Type B pancreatic cell (in vitro differentiated cells): ENCODE results near the gene COLGALT1. TPM values are rescaled to one million over a fixed set of nuclear protein-coding genes. Genes with fewer than 3 reads are reported as not detected.

ENCODE experiments used
- DNase-seq: peaks from one replicate; pipeline ENCODE4 v3.0.0; 2021; ENCODE audit warnings: mixed read lengths; ENCODE audit not compliant: unreplicated experiment; ENCODE audit errors: extremely low spot score
- H3K27ac Mint-ChIP-seq: 2 replicates; pipeline ENCODE4 v1.8.0; 2021; ENCODE audit warnings: mild to moderate bottlenecking, mixed read lengths
- H3K27me3 Mint-ChIP-seq: 2 replicates; pipeline ENCODE4 v1.8.0; 2021; ENCODE audit warnings: mixed read lengths
- H3K36me3 Mint-ChIP-seq: 2 replicates; pipeline ENCODE4 v1.8.0; 2021; ENCODE audit warnings: mixed read lengths
- H3K4me1 Mint-ChIP-seq: one replicate; pipeline ENCODE4 v1.8.0; 2021; ENCODE audit warnings: mixed read lengths; ENCODE audit not compliant: unreplicated experiment
- H3K4me3 Mint-ChIP-seq: 2 replicates; pipeline ENCODE4 v1.8.0; 2021; ENCODE audit warnings: mild to moderate bottlenecking, mixed read lengths
- H3K9me3 Mint-ChIP-seq: 2 replicates; pipeline ENCODE4 v1.8.0; 2021; ENCODE audit warnings: mixed read lengths
- total RNA-seq: library from RNA; stranded (reverse); gene quantifications from 2 replicates; pipeline ENCODE4 v1.2.1, GENCODE V29; 2021; ENCODE audit warnings: low replicate concordance
- TF ChIP-seq, protein P1 (sequence below): fragments of 200-600 bp; sonication (generic); conservative IDR thresholded peaks from 2 replicates; pipeline ENCODE4 v1.5.0; 2021; ENCODE audit warnings: antibody characterized with exemption, mild to moderate bottlenecking

Gene COLGALT1
- total RNA-seq, 1 donor from 2014 or later: 73.7 TPM

DNA sequence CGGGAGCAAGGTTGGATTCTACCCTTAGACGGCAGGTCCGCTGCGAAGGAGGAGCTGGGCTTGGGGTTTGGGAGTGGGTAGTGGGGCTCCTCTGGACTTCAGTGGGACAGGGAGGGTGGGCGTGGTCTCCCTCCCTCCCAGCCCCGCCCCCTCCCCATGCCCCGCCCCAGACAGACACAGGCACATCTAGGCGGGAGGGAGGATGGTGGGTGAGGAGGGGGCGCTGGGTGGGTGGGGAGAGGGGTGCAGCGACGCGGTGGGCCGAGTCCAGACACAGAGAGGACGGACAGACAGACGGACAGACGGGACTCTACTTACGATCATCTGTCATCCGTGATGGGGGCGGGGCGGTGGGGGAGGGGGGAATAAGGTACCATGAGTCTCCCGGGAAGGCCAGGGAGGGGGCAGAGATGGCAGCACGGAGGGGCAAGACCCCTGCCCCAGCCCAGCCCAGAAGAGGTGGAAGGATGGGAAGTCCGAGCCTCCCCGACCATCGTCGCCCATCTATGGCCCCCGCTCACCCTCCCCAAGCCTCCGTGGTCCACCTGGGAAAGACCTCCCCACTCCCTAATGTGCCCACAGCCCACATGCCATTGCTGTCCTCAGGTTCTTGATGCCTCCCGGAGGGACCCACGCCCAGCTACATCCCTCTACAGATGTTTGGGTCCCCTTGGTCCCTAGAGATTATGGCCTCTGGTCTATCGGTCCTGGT lies 67.9 kb downstream of the COLGALT1 start:
- Mint-ChIP-seq H3K4me1 (no peaks in the 10 kb centered on the region), H3K27me3 (no peaks in the 10 kb centered on the region), H3K36me3 (no peaks in the 10 kb centered on the region), H3K9me3 (no peaks in the 10 kb centered on the region), H3K4me3 (no peak overlapping the region), H3K27ac (no peak overlapping the region)
- TF ChIP-seq, protein P1, sequence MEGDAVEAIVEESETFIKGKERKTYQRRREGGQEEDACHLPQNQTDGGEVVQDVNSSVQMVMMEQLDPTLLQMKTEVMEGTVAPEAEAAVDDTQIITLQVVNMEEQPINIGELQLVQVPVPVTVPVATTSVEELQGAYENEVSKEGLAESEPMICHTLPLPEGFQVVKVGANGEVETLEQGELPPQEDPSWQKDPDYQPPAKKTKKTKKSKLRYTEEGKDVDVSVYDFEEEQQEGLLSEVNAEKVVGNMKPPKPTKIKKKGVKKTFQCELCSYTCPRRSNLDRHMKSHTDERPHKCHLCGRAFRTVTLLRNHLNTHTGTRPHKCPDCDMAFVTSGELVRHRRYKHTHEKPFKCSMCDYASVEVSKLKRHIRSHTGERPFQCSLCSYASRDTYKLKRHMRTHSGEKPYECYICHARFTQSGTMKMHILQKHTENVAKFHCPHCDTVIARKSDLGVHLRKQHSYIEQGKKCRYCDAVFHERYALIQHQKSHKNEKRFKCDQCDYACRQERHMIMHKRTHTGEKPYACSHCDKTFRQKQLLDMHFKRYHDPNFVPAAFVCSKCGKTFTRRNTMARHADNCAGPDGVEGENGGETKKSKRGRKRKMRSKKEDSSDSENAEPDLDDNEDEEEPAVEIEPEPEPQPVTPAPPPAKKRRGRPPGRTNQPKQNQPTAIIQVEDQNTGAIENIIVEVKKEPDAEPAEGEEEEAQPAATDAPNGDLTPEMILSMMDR: no peak
- no peak for DNase-seq

- no peak overlapping the region for H3K4me3 Mint-ChIP-seq
- H3K9me3 Mint-ChIP-seq: no peaks in the 10 kb centered on the region
- TF ChIP-seq, protein P1: no peak
- DNase-seq: no peak
- H3K36me3 Mint-ChIP-seq: no peaks in the 10 kb centered on the region
- H3K27me3 Mint-ChIP-seq: no peaks in the 10 kb centered on the region
- no peak overlapping the region for H3K27ac Mint-ChIP-seq
- no peaks in the 10 kb centered on the region for H3K4me1 Mint-ChIP-seq
Measured at GRCh38 chr19:17624314-17624991, 69.0 kb downstream of the COLGALT1 start.

DNA sequence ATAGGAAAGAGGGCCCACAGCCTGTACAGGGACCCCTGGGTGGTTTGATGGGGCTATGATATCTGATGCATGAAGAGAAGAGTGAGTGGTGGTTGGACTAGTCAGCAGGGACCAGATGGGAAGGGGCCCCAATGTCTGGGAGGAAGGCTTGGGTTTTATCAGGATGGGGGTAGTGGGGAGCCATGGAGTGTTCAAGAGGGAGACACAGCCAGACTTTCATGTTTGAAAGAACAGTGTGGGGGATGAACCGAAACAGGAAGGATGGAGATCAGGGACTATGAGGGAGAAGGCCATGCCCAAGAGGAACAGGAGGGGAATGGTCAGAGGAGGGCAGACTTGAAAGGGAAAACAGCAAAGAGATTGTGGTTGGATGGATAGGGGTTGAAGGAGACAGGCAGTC lies 69.6 kb downstream of the COLGALT1 start:
- no peak overlapping the region for H3K27ac Mint-ChIP-seq
- no peaks in the 10 kb centered on the region for H3K4me1 Mint-ChIP-seq
- no peak for DNase-seq
- H3K9me3 Mint-ChIP-seq: no peaks in the 10 kb centered on the region
- TF ChIP-seq, protein P1: no peak
- H3K36me3 Mint-ChIP-seq: no peaks in the 10 kb centered on the region
- no peak overlapping the region for H3K4me3 Mint-ChIP-seq
- no peaks in the 10 kb centered on the region for H3K27me3 Mint-ChIP-seq

DNA sequence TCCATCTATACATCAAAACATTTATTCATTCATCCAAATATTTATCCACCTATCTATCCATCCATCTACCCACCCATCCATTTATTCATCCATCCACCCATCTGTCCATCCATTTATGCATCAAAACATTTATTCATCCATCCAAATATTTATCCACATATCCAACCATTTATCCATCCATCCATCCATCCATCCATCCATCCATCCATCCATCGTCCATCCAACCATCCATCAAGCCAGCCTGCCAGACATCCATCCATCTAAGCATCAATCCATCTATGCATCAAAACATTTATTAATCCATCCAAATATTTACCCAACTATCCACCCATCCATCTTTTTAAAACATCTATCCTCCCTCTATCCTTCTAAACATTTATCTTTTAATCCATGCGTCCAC lies 70.5 kb downstream of the COLGALT1 start:
- no peaks in the 10 kb centered on the region for H3K4me1 Mint-ChIP-seq
- no peaks in the 10 kb centered on the region for H3K9me3 Mint-ChIP-seq
- TF ChIP-seq, protein P1: no peak
- no peaks in the 10 kb centered on the region for H3K36me3 Mint-ChIP-seq
- no peak overlapping the region for H3K27ac Mint-ChIP-seq
- no peak overlapping the region for H3K4me3 Mint-ChIP-seq
- H3K27me3 Mint-ChIP-seq: no peaks in the 10 kb centered on the region
- no peak for DNase-seq

DNA sequence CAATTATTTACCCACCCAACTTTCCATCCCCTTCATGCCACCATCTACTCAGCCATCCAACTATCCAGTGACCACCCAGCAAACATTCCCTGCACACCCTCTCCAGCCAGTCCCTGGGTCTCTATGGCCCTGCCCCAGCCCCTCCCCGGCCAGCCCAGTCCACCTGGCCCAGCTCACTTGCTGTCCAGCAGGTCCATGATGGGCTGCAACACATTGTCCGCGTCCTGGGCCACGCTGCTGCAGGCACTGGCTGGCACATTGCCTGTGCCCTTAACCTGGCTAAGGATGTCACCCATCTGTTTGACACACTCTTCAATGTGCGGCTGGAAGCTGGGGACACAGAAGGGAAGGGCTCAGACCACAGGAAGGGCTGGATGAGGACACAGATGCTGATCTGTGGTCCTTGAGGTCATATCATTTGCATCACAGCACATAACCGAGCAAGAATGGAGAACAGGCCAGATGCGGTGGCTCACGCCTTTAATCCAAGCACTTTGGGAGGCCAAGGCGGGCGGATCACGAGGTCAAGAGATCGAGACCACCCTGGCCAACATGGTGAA lies 71.1 kb downstream of the COLGALT1 start:
- Mint-ChIP-seq H3K36me3 (no peaks in the 10 kb centered on the region), H3K9me3 (no peaks in the 10 kb centered on the region), H3K27ac (no peak overlapping the region), H3K27me3 (no peaks in the 10 kb centered on the region), H3K4me1 (no peaks in the 10 kb centered on the region), H3K4me3 (no peak overlapping the region)
- no peak for DNase-seq
- TF ChIP-seq, protein P1: no peak
